H9 (cell line): ENCODE data around the gene TJP2. TPM values are rescaled to one million over a fixed set of nuclear protein-coding genes. Genes with fewer than 3 reads are reported as not detected.
A peak's percentile ranks its signal among the peaks of the same experiment; 100 is the strongest.

Experiments used
- DNase-seq: peaks from one replicate; pipeline ENCODE4 v3.0.0-alpha.2; 2017
- H2AFZ ChIP-seq: one replicate; pipeline ENCODE4 v1.6.1; 2013; ENCODE audit warnings: mild to moderate bottlenecking, low read length, control low read depth, moderate library complexity
- H2AK5ac ChIP-seq: 2 replicates; pipeline ENCODE4 v1.6.1; 2013; ENCODE audit warnings: low read length, control low read depth, mixed read lengths; ENCODE audit not compliant: insufficient read length
- H2BK120ac ChIP-seq: one replicate; pipeline ENCODE4 v1.6.1; 2013; ENCODE audit warnings: low read depth, mild to moderate bottlenecking, low read length, control low read depth, inconsistent platforms; ENCODE audit not compliant: poor library complexity, severe bottlenecking
- H2BK12ac ChIP-seq: 2 replicates; pipeline ENCODE4 v1.6.1; 2013; ENCODE audit warnings: low read length, control low read depth, mixed read lengths, low read depth; ENCODE audit not compliant: insufficient read length
- H2BK15ac ChIP-seq: 2 replicates; pipeline ENCODE4 v1.6.1; 2013; ENCODE audit warnings: low read depth, low read length, control low read depth
- H2BK20ac ChIP-seq: one replicate; pipeline ENCODE4 v1.6.1; 2013; ENCODE audit warnings: low read depth, mild to moderate bottlenecking, low read length, control low read depth, inconsistent platforms; ENCODE audit not compliant: poor library complexity, severe bottlenecking
- H2BK5ac ChIP-seq: 2 replicates; pipeline ENCODE4 v1.6.1; 2013; ENCODE audit warnings: low read length, control low read depth, mixed read lengths; ENCODE audit not compliant: insufficient read length
- H3K14ac ChIP-seq: 2 replicates; pipeline ENCODE4 v1.6.1; 2013; ENCODE audit warnings: low read length, control low read depth; ENCODE audit not compliant: insufficient read depth
- H3K18ac ChIP-seq: 2 replicates; pipeline ENCODE4 v1.6.1; 2013; ENCODE audit warnings: low read depth, mild to moderate bottlenecking, mixed read lengths, low read length, control low read depth; ENCODE audit not compliant: insufficient read length
- H3K23ac ChIP-seq: 2 replicates; pipeline ENCODE4 v1.6.1; 2013; ENCODE audit warnings: low read length, control low read depth, mixed read lengths, low read depth; ENCODE audit not compliant: insufficient read length
- H3K23me2 ChIP-seq: 2 replicates; pipeline ENCODE4 v1.6.1; 2013; ENCODE audit warnings: low read depth, mild to moderate bottlenecking, mixed read lengths, low read length, control low read depth; ENCODE audit not compliant: insufficient read length, poor library complexity, severe bottlenecking
- H3K27ac ChIP-seq: 2 replicates; pipeline ENCODE4 v1.5.1; 2013; ENCODE audit warnings: low read length, control low read depth, mixed read lengths, low read depth; ENCODE audit not compliant: insufficient read length
- H3K27me3 ChIP-seq: 2 replicates; pipeline ENCODE4 v1.6.1; 2013; ENCODE audit warnings: low read length, control low read depth, inconsistent platforms; ENCODE audit not compliant: insufficient read depth
- H3K4ac ChIP-seq: 2 replicates; pipeline ENCODE4 v1.6.1; 2013; ENCODE audit warnings: low read depth, mild to moderate bottlenecking, control low read depth, inconsistent platforms, low read length, moderate library complexity
- H3K4me1 ChIP-seq: 2 replicates; pipeline ENCODE4 v1.6.1; 2013; ENCODE audit warnings: low read length, control low read depth, inconsistent platforms; ENCODE audit not compliant: insufficient read depth
- H3K4me2 ChIP-seq: 2 replicates; pipeline ENCODE4 v1.6.1; 2013; ENCODE audit warnings: low read length, control low read depth, mixed read lengths; ENCODE audit not compliant: insufficient read length, insufficient read depth
- H3K56ac ChIP-seq: 2 replicates; pipeline ENCODE4 v1.6.1; 2013; ENCODE audit warnings: low read depth, mild to moderate bottlenecking, mixed read lengths, low read length, control low read depth; ENCODE audit not compliant: insufficient read length
- H3K79me1 ChIP-seq: 2 replicates; pipeline ENCODE4 v1.6.1; 2013; ENCODE audit warnings: low read depth, mild to moderate bottlenecking, moderate library complexity, low read length, control low read depth, inconsistent platforms; ENCODE audit not compliant: insufficient read depth, poor library complexity, severe bottlenecking
- H3K79me2 ChIP-seq: 2 replicates; pipeline ENCODE4 v1.6.1; 2013; ENCODE audit warnings: low read length, control low read depth, inconsistent platforms; ENCODE audit not compliant: insufficient read depth
- H3K9ac ChIP-seq: 2 replicates; pipeline ENCODE4 v1.6.1; 2013; ENCODE audit warnings: low read length, control low read depth, mixed read lengths; ENCODE audit not compliant: insufficient read length; ENCODE audit errors: extremely low read depth
- H3K9me3 ChIP-seq: one replicate; pipeline ENCODE4 v1.6.1; 2013; ENCODE audit warnings: low read depth, low read length, inconsistent platforms; ENCODE audit not compliant: control insufficient read depth
- H3T11ph ChIP-seq: one replicate; pipeline ENCODE4 v1.6.1; 2013; ENCODE audit warnings: mild to moderate bottlenecking, low read length, control low read depth, inconsistent platforms
- H4K20me1 ChIP-seq: one replicate; pipeline ENCODE4 v1.6.1; 2013; ENCODE audit not compliant: control insufficient read depth, insufficient read length, insufficient read depth
- H4K5ac ChIP-seq: 2 replicates; pipeline ENCODE4 v1.6.1; 2013; ENCODE audit warnings: low read depth, mild to moderate bottlenecking, mixed read lengths, low read length, control low read depth; ENCODE audit not compliant: insufficient read length
- H4K8ac ChIP-seq: replicated peaks from 2 replicates; pipeline ENCODE4 v1.6.1; 2013; ENCODE audit warnings: low read length, control low read depth, mixed read lengths, low read depth; ENCODE audit not compliant: insufficient read length
- H4K91ac ChIP-seq: 2 replicates; pipeline ENCODE4 v1.6.1; 2013; ENCODE audit warnings: low read depth, mild to moderate bottlenecking, moderate library complexity, mixed read lengths, low read length, control low read depth; ENCODE audit not compliant: insufficient read length
- H3K27ac Mint-ChIP-seq, 3 experiments: 2 replicates in 2 of 3; 3 replicates in 1 of 3; pipeline ENCODE4 v1.8.0; 2020 to 2021; ENCODE audit warnings: mixed read lengths in 3 of 3, mild to moderate bottlenecking in 1 of 3, moderate library complexity in 1 of 3
- H3K27me3 Mint-ChIP-seq: 2 replicates; pipeline ENCODE4 v1.8.0; 2021; ENCODE audit warnings: low read depth, mild to moderate bottlenecking, moderate library complexity, mixed read lengths
- H3K36me3 Mint-ChIP-seq, 3 experiments: 2 replicates in 2 of 3; 3 replicates in 1 of 3; pipeline ENCODE4 v1.8.0; 2020 to 2021; ENCODE audit warnings: low read depth in 3 of 3, mixed read lengths in 3 of 3; ENCODE audit not compliant: insufficient read depth in 1 of 3
- H3K4me1 Mint-ChIP-seq, 2 experiments: 2 replicates each; pipeline ENCODE4 v1.8.0; 2020; ENCODE audit warnings: mixed read lengths in 2 of 2
- H3K4me3 Mint-ChIP-seq, 2 experiments: 2 replicates in 1 of 2; 3 replicates in 1 of 2; pipeline ENCODE4 v1.8.0; 2020 to 2021; ENCODE audit warnings: mild to moderate bottlenecking in 2 of 2, mixed read lengths in 2 of 2, moderate library complexity in 1 of 2
- H3K9me3 Mint-ChIP-seq, 2 experiments: 2 replicates in 1 of 2; 3 replicates in 1 of 2; pipeline ENCODE4 v1.8.0; 2020; ENCODE audit warnings: mild to moderate bottlenecking in 2 of 2, mixed read lengths in 2 of 2, moderate library complexity in 1 of 2
- CTCF ChIP-seq: fragments of 200-600 bp; sonication (generic); conservative IDR thresholded peaks from 3 replicates; pipeline ENCODE4 v1.8.0; 2021; ENCODE audit warnings: antibody characterized with exemption, mild to moderate bottlenecking
- WGBS: extraction: QIAGEN DNeasy Blood & Tissue Kit; methylation state at CpG from one replicate; pipeline ENCODE4 v1.1.7; 2013; ENCODE audit warnings: missing lambda C conversion rate, low lambda C conversion rate, mixed read lengths; ENCODE audit not compliant: insufficient read length; ENCODE audit errors: extremely low coverage; 5-methylcytosine and 5-hydroxymethylcytosine counted together
- total RNA-seq: library from RNA; stranded (reverse); gene quantifications from 2 replicates; pipeline ENCODE4 v1.2.1, GENCODE V29; 2021

TJP2 gene
- total RNA-seq, 1 experiment from 2014 or later = 130 TPM

- Histone ChIP-seq H3K79me2 (peaks cover 12% of the 10 kb centered on the region; the same call in 1 of the 2 replicates), H4K20me1 (no peaks in the 10 kb centered on the region), H4K8ac (no peak overlapping the region), H2BK20ac (no peak overlapping the region), H2AK5ac (no peak overlapping the region), H3K9ac (no peak overlapping the region), H3K27ac (no peak overlapping the region), H3T11ph (no peak overlapping the region), H3K18ac (no peak overlapping the region), H2BK5ac (no peak overlapping the region), H4K5ac (no peak overlapping the region), H3K9me3 (no peaks in the 10 kb centered on the region), H3K23ac (no peak overlapping the region), H3K56ac (no peak overlapping the region), H3K23me2 (peaks cover 13% of the 10 kb centered on the region), H4K91ac (no peak overlapping the region), H3K79me1 (peaks cover 5% of the 10 kb centered on the region), H2BK12ac (no peak overlapping the region), H2AFZ (no peak overlapping the region), H3K4me2 (no peak overlapping the region), H3K4ac (no peak overlapping the region), H2BK15ac (no peak overlapping the region), H3K4me1 (peaks cover 15% of the 10 kb centered on the region), H3K14ac (no peak overlapping the region), H2BK120ac (no peak overlapping the region), H3K27me3 (no peaks in the 10 kb centered on the region)
- H3K27ac Mint-ChIP-seq = no peak overlapping the region
- DNase-seq = no peak
- WGBS = no CpG with 5 or more reads among the region's 9 CpGs
- H3K4me1 Mint-ChIP-seq = peaks cover 38 to 54% of the 10 kb centered on the region in 2 experiments
- H3K4me3 Mint-ChIP-seq = peak overlapping the region in 1 of 2 experiments; percentile 30; a peak in 1 of 5 replicates
- H3K27me3 Mint-ChIP-seq = peaks cover 15% of the 10 kb centered on the region
- TF ChIP-seq CTCF = no peak
- no peaks in the 10 kb centered on the region; a peak in 1 of 5 replicates for H3K9me3 Mint-ChIP-seq
- H3K36me3 Mint-ChIP-seq = peaks cover 0 to 9% (median 2%) of the 10 kb centered on the region in 3 experiments; a peak in 5 of 7 replicates
Measured at GRCh38 chr9:69176471-69177171, 2.5 kb downstream of the TJP2 start.
